ENCODE results near the gene GNS. TPM values are rescaled to one million over a fixed set of nuclear protein-coding genes. Genes with fewer than 3 reads are reported as not detected.
"Not testable (repeated sequence)": the region's sequence is repeated elsewhere in the genome, so short reads cannot be mapped to it uniquely, and the experiment has no call there.

GNS gene
- total RNA-seq, 2 donors from 2014 or later: 47.5 to 67.6 TPM

- no peak overlapping the region for H3K27ac ChIP-seq
- H3K36me3 ChIP-seq: no peaks in the 10 kb centered on the region
- DNase-seq: no peak
- no peak overlapping the region for H3K4me3 ChIP-seq
- no peaks in the 10 kb centered on the region for H3K27me3 ChIP-seq
- no peaks in the 10 kb centered on the region for H3K4me1 ChIP-seq
- no peaks in the 10 kb centered on the region for H3K9me3 ChIP-seq
- TF ChIP-seq, protein P1, sequence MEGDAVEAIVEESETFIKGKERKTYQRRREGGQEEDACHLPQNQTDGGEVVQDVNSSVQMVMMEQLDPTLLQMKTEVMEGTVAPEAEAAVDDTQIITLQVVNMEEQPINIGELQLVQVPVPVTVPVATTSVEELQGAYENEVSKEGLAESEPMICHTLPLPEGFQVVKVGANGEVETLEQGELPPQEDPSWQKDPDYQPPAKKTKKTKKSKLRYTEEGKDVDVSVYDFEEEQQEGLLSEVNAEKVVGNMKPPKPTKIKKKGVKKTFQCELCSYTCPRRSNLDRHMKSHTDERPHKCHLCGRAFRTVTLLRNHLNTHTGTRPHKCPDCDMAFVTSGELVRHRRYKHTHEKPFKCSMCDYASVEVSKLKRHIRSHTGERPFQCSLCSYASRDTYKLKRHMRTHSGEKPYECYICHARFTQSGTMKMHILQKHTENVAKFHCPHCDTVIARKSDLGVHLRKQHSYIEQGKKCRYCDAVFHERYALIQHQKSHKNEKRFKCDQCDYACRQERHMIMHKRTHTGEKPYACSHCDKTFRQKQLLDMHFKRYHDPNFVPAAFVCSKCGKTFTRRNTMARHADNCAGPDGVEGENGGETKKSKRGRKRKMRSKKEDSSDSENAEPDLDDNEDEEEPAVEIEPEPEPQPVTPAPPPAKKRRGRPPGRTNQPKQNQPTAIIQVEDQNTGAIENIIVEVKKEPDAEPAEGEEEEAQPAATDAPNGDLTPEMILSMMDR (IDR thresholded peaks at IDR 0.05): no peak
- H3K9ac ChIP-seq (ENCODE audit: low read depth in 2 of 2, low read length in 2 of 2): no peak overlapping the region
- intact Hi-C loops (cut with DNase I): no loop called here
Measured at GRCh38 chr12:64696080-64696741, 63.0 kb downstream of the GNS start.

DNA sequence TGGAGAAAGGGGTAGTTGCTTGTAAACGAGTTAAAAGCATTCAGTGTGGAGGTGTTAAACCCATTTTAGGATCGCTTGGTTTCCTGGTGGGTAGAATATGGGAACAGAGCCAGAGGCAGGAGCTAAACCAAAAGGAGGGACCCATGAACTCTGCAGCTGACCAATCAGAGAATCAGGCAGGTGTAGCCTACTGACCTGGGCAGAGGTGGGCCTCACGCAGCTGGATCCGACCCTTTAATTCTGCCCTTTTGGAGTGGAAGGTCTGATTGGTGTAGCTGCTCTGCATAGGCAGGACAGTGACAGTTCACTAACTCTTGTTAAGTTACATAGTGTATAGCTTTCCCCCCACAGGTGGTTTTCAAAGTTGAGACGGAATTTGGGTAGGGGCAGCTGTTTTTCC lies 63.7 kb downstream of the GNS start:
- Histone ChIP-seq H3K9ac (ENCODE audit: low read depth in 2 of 2, low read length in 2 of 2) (no peak overlapping the region), H3K4me3 (no peak overlapping the region), H3K9me3 (no peaks in the 10 kb centered on the region), H3K27ac (no peak overlapping the region), H3K36me3 (no peaks in the 10 kb centered on the region), H3K4me1 (no peaks in the 10 kb centered on the region), H3K27me3 (no peaks in the 10 kb centered on the region)
- no peak for DNase-seq
- intact Hi-C loops (cut with DNase I): loop anchor here (2.0 kb wide), 1 partner anchor 147 kb away; no protein-coding TSS in a partner anchor
- TF ChIP-seq, protein P1 (IDR thresholded peaks at IDR 0.05): no peak

DNA sequence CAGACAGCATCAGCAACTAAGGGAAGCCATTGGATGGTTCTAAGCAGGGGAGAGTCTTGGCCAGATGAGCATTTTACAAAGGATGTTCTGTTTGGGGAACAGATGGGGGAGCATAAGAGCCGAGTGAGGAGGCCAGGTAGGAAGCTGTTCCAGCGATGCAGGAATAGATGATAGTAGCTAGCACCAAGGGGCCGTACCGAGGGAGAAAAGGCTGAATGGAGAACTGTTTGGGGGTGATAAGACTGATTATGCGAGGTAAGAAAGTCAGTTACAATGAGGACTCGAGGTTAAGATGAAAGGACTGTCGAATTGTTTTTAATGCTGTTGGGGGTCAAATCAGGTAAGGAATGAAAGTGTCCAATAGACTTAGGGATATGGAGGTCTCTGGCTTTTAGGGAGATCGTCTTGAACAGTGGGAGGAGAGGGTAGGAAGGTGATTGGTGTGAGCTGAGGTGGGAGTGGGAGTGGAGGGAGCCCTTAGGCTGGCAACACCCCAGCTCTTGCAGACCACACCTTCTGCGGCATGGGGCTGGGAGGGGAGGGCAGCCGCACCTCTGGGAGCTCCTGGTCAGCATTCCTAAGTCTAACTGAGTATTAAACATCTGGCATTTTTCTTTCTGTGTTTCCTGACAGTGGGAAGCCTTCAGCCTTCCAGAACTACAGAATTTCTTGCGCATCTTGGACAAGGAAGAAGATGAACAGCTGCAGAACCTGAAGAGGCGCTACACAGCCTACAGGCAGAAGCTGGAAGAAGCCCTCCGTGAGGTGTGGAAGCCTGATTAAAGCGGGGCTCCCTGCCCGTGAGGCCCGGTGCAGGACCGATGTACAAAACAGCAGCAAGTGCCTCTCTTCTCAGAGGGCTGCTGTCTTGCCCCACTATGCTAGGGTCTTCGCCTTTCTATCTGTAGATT lies 64.8 kb downstream of the GNS start:
- no peaks in the 10 kb centered on the region for H3K4me1 ChIP-seq
- no peaks in the 10 kb centered on the region for H3K36me3 ChIP-seq
- TF ChIP-seq, protein P1 (IDR thresholded peaks at IDR 0.05): no peak
- peak overlapping the region in 1 of 2 donors; percentile 12 for H3K9ac ChIP-seq (ENCODE audit: low read depth in 2 of 2, low read length in 2 of 2)
- no peak overlapping the region for H3K4me3 ChIP-seq
- DNase-seq: no peak
- no peaks in the 10 kb centered on the region for H3K9me3 ChIP-seq
- intact Hi-C loops (cut with DNase I): loop anchor here (2.0 kb wide), 1 partner anchor 146 kb away; no protein-coding TSS in a partner anchor
- H3K27ac ChIP-seq: no peak overlapping the region
- H3K27me3 ChIP-seq: no peaks in the 10 kb centered on the region

DNA sequence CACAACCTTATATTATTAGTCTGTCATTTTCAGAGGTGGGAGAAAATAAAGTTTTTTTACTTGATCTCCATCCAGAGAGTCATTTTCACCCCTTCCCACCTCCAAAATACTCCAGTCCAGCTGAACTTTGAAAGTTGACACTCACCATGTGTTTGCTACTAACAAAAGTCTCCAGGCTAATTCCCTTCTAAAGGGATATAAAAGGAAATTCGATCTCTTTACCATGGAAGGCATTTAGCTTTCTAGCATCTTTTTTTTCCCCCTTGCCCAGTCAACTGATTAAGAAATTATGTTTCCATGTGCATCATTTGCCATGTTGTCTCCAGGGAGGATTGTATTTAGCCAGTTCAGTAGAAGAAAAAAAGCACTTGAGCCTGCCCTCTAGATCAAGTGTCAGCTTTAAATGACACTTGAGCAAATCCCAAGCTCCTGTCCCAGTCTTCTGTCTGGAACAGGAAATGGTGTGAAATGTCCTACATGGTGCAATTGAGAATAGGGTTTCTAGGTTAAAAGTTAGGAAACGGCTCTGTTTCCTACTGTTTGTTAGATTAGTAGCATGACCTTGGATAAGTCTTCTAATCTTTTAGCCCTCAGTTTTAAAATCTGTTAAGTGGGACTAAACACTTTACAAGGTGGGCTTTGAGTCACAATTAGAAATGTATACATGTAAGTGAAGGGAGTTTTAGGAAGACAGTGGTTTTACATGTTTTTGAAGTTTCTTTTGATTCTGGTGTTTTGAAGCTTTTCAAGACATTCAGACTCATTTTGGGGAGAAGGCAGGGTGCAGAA lies 67.2 kb downstream of the GNS start:
- H3K36me3 ChIP-seq: no peaks in the 10 kb centered on the region
- no peak overlapping the region for H3K4me3 ChIP-seq
- H3K4me1 ChIP-seq: no peaks in the 10 kb centered on the region
- H3K27me3 ChIP-seq: no peaks in the 10 kb centered on the region
- intact Hi-C loops (cut with DNase I): no loop called here
- H3K9ac ChIP-seq (ENCODE audit: low read depth in 2 of 2, low read length in 2 of 2): no peak overlapping the region
- H3K9me3 ChIP-seq: no peaks in the 10 kb centered on the region
- no peak for DNase-seq
- H3K27ac ChIP-seq: no peak overlapping the region
- TF ChIP-seq, protein P1 (IDR thresholded peaks at IDR 0.05): no peak

DNA sequence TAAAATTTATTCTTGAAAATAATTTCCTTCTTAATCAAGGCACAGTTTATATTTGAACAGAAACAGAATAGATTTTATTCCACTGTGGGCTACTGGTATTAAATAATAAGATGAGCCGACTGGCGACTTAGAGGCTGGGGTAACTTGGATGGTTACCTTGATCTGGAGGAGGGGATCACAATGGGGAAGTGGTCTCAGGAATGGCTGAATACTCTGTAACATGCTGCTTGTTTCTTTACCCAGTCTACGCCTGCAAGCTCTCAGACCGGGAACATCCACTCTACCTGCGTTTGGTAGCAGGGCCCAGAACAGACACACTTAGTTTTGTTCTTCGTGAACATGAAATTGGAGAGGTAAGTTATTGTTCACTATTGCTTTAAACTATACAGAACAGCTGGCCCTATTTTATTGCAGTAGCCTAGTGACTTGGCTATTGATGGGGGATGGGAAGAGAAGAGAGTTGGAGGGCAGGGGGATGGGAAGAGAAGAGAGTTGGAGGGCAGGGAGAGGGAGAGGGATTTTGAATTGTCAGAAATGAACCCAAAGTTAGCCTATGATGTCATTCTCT lies 67.9 kb downstream of the GNS start:
- TF ChIP-seq, protein P1 (IDR thresholded peaks at IDR 0.05): no peak
- Histone ChIP-seq H3K4me3 (no peak overlapping the region), H3K27ac (no peak overlapping the region), H3K27me3 (no peaks in the 10 kb centered on the region), H3K9me3 (no peaks in the 10 kb centered on the region), H3K4me1 (no peaks in the 10 kb centered on the region), H3K36me3 (no peaks in the 10 kb centered on the region), H3K9ac (ENCODE audit: low read depth in 2 of 2, low read length in 2 of 2) (no peak overlapping the region)
- no peak for DNase-seq
- intact Hi-C loops (cut with DNase I): no loop called here

GRCh38 chr12:64690236-64690635 lies 69.0 kb downstream of the GNS start:
- intact Hi-C loops (cut with DNase I): not testable (repeated sequence)

More at GRCh38 chr12:64690236-64690635, 69.0 kb downstream of the GNS start:
- H3K9me3 ChIP-seq; DNase-seq; H3K9ac ChIP-seq (ENCODE audit: low read depth in 2 of 2, low read length in 2 of 2); H3K36me3 ChIP-seq; H3K4me3 ChIP-seq; H3K27me3 ChIP-seq; H3K4me1 ChIP-seq; H3K27ac ChIP-seq: not testable (repeated sequence)
